Activated CD4-positive, CD25-positive, alpha-beta regulatory T cell treated with anti-CD3 and anti-CD28 coated beads, Interleukin-2, amount 50 U/mL, for 72 hours (primary cell): ENCODE results near the gene UNC93B1.
"Not testable (repeated sequence)": the region's sequence is repeated elsewhere in the genome, so short reads cannot be mapped to it uniquely, and the experiment has no call there.

ENCODE experiments used
- DNase-seq: peaks from one replicate; pipeline ENCODE4 v3.0.0; 2021

Gene UNC93B1

DNA sequence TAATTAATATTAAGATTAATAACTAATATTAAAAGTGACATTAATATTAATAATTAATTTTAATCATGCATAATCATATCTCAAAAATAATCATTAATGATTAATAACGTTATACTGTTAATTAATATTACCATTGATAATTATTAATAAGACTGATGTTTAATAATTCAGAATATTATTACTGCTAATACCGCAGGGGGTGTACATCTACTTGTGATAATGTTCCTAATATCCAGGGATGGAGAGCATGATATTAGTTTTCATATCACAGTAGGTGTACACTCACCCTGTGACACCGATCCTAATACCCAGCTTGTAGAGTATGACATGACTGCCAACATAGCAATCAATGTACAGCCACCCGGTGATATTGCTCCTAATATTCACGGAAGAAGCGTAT, 18.6 kb downstream of the UNC93B1 start:
- not testable (repeated sequence) for DNase-seq

DNA sequence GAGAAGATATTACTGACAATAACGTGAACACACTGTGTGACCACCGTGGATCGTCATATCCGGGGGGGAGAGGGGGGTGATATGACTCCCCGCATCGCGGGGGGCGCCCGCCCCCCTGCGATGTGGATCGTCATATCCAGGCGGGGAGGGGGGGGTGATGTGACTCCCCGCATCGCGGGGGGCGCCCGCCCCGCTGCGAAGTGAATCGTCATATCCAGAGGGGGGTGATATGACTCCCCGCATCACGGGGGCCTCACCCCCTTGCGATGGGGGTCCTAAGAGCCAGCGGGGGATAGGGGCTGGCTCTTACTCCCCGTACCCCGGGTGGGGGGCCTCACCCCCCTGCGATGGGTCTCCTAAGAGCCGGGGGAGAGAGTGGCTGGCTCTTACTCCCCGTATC, 19.9 kb downstream of the UNC93B1 start:
- no peak for DNase-seq

DNA sequence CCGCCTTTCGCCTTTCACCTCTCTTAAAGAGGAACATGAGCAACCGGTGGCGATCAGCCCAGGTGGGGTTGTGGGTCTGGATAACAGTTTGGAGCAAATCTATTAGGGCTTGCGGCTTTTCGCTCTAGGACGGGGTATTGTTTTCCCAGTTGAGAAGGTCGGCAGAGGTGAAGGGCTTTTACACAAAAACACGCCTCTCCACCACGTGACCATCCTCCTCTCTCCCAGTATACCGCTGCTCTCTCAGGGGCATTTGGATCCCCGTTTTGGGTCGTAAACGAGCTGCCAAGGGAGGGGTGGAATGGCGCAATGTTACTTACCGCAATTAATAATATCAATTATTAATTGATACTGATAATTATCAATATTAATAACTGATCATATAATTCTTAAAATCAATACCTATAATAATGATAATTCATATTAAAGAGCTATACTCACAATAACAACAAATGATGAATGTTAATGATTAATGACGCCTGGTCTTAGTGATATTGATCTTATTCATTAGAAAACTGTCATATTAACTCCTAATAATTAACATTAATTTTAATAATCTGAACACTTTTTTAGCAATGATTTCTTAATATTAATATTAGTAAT, 21.5 kb downstream of the UNC93B1 start:
- not testable (repeated sequence) for DNase-seq

DNA sequence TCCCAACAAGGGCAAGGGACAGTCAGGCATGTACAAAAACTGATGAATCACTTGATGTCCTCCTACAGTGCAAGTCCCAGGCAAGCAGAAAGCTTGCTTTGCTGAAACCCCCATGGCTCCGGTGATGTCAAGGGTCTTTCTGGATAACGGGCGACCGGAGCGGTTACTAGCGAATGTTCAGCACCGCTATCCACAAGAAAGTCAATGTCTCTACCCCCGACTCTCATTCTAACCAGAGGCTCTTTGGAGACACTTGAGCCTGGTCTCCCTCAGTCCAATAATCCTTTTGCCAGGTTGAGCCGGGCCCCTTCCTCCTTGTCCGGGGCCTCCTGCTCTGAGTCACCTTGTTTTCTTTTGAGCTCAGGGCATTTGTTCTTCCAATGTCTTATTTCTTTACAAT, 22.7 kb downstream of the UNC93B1 start:
- DNase-seq = not testable (repeated sequence)

DNA sequence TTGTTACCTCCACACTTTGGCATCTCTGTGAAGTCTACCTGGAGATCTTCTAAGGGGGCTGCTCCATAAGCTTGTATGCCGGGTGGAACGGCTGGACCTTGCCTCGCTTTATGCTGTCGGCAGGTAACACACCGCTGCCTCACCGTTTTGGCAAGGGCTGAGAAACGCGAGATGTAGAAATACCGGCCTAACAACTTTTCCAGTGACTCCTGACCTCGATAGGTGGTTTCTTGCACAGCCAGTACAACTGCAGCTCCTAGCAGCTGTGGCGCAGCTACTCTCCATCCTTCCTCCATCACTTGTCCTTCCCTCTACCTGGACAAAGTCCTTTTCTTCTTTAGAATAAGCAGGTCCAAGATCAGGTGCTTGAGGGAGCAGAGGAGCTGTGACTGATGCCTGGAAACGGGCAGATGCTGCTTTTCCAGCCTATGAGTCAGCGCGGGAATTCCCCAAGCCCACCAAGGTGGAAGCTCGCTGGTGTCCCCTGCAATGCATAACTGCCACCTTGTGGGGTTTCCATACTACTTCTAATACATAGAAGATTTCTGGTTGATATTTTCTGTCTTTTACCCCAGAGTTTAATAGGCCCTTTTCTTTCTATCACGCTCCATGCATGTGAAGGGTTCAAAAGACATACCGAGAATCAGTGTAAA, 25.0 kb downstream of the UNC93B1 start:
- DNase-seq = not testable (repeated sequence)

DNA sequence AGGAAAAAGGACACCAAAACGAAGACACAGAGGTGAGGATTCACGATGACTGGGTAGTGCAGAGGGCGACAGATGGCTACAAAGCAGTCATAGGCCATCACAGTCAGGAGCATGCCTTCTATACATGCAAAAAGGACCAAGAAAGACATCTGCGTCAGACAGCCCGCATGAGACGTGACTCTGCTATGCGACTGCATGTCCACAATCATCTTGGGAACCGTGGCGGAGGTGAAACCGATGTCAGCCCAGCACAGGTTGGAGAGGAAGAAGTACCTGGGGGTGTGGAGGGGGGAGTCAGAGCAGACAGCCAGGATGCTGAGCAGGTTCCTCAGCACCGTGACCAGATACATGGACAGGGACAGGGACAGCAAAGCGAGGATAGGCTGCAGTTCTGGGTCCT, 29.2 kb downstream of the UNC93B1 start:
- DNase-seq = not testable (repeated sequence)

DNA sequence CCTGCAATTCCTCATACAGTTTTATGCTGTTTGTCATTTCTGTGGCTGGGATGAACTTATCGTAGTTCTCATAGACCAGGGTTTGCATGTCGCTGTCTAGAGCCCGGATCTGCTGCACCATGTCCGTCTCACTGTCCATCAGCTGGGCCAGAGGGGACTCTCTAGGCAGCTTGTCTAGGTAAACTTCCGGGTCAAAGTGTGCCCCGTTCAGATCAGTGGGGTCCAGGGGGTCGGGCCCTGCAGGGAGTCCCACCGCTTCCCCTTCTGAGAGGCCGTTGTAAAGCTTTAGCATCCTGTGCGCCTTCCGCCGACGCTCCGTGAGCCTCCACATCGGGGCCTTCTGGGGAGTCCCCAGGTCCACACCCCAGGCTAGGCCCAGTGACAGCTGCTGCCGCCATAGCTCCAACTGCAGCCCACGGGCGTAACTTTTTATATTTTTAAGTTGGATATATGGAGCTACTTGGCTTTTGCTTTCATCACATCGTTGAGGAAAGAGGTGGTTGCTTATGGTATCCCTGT, 38.0 kb downstream of the UNC93B1 start:
- not testable (repeated sequence) for DNase-seq

DNA sequence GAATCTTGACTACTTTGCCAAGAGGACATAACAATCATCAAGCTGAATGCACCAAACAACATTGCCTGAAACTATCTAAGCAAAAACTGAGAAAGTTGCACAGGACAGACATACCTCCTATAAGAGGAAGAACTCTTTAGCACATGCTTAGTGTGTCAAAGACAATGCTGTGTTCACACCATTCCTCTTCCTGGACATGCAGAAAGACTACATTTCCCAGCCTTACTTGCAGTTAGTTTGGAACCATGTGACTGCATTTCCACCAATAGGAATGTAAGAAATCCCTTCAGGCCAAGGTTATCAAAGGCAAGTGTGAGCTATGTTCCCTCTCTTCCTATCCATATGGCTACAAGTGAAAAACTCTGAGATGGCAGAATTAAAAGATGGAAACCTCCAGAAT, 39.2 kb downstream of the UNC93B1 start:
- not testable (repeated sequence) for DNase-seq

DNA sequence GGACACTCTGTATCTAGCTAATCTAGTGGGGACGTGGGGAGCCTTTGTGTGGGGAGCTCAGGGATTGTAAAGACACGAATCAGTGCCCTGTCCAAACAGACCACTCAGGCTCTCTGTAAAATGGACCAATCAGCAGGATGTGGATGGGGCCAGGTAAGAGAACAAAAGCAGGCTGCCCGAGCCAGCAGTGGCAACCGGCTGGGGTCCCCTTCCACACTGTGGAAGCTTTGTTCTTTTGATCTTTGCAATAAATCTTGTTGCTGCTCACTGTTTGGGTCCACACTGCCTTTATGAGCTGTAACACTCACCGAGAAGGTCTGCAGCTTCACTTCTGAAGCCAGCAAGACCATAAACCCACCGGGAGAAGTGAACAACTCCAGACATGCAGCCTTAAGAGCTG, 40.0 kb downstream of the UNC93B1 start:
- DNase-seq = not testable (repeated sequence)

DNA sequence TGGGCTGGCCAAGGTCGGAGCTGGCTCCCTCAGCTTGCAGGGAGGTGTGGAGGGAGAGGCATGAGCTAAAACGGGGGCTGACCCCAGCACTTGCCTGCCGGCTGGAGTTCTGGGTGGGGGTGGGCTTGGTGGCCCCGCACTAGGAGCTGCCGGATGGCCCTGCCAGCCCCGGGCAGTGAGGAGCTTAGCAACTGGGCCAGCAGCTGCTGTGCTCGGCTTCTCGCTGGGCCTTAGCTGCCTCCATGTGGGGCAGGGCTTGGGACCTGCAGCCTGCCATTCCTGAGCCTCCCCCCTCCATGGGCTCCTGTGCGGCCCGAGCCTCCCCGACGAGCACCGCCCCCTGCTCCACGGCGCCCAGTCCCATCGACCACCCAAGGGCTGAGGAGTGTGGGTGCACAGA, 40.7 kb downstream of the UNC93B1 start:
- not testable (repeated sequence) for DNase-seq

DNA sequence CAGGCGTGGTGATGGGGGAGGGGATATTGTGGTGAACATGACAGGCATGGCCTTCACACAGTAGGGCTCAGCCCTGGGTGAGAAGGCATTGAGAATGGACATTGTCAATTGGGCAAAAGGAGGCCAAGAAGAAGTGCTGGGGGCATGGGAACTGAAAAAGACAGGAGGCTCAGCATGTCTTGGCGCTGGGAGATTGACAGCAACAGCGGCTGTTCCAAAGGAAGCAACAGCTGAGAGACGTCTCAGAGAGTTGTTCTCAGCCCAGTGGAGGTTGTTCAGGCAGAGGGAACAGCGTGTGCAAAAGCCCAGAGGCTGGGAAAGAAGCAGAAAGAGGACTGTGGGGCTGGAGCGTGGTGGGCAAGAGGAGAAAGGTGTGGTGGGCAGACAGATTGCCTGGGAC, 47.7 kb downstream of the UNC93B1 start:
- DNase-seq = not testable (repeated sequence)

DNA sequence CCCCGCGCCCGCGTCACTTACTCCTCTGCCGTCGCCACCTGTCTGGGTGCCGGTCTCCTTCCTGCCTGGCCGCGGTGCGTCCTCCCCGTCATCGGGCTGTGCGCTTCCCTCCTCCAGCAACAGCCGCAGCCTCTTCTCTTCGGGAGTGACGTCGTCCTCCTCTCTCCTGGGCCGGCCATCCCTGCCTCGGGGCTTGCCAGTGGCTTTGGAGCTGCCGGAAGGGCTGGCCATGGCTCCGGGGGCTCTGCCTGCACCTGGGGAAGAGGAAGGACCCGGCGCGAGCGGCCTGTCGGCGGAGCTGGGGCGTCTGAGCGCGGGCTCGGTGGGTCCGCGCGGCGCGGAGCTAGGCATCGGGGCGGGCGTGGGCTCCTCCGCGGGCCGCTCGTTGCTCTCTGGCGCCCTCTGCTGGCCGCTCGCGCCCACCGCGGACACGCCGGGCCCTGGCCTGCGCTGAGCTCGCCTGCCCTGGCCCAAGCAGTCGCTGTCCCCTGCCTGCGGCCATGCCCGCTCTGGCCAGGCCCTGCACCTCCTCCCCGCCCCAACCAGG, 48.4 kb downstream of the UNC93B1 start:
- peak; percentile 92 for DNase-seq

DNA sequence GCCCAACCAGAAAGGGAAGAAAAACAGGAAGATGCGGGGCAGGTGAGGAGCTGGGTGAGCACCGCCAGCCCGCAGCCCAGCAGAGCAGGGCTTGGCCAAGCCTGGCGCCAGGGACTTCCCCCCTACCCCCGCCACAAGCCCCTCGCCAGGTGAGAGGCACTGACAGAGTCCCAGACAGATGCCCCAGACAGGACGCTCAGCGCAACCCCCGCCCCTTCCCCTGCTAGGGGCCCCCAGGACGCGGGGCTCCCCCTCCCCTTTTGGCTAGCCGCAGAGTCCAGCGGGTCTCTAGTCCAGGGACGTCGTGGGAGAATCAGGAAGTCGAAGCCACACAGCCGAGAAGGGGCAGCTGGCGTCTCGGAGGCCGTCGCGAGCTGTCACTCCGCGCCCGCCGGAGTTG, 48.9 kb downstream of the UNC93B1 start:
- peak; percentile 32 for DNase-seq

DNA sequence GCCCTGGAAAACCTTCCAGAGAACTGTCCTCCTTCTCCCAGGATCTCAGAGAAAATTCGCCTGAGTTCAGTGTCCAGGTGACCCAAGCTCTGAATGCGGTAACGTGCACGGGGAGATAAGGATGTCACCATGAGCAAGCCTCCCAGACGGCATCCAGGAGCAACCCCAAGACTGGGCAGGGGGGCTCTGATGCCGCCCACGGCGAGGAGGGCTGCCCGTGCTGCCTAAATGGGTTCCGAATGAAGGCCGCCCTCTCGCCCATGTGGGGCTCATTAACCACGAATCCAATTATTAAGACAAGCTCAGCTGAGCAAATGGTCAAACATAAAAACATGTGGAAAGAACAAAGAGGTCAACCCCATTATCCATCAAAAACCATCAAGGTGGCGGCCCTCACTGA, 49.6 kb downstream of the UNC93B1 start:
- DNase-seq = not testable (repeated sequence)

DNA sequence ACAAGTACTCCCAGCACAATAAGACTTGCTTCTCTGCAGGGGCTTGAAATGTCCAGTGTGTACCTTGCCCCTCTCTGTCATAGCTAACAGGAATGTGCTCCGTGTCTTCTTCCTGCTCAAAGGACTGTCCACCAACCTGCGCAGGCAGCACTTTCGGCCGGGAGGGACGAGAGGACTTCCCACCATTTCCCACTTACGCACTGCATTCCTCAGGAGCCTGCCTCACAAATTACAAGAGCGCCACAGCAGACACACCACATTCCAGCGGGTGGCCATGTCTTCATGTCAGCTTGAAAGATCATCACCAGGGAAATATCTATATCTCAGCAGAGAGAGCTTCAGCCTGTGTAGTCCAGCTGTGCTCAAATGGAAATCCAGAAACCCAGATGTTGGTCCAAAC, 53.2 kb downstream of the UNC93B1 start:
- DNase-seq = not testable (repeated sequence)

DNA sequence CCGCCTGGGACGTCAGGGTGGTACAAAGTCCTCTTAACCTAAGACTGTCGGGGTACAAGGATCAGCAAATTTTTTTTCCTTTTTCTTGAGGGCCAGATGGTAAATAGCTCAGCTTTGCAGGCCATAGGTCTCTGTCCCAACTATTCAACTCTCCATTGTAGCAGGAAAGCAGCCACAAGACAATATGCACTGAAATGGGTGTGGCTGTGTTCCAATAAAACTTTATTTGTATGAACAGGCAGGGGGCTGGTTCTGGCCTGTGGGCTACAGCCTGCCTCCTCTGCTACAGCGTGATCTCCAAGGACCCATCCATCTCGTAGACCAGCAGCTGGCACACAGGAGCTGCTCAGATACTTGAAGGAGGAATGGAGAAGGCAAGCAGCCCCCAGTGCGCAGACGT, 56.1 kb downstream of the UNC93B1 start:
- not testable (repeated sequence) for DNase-seq

DNA sequence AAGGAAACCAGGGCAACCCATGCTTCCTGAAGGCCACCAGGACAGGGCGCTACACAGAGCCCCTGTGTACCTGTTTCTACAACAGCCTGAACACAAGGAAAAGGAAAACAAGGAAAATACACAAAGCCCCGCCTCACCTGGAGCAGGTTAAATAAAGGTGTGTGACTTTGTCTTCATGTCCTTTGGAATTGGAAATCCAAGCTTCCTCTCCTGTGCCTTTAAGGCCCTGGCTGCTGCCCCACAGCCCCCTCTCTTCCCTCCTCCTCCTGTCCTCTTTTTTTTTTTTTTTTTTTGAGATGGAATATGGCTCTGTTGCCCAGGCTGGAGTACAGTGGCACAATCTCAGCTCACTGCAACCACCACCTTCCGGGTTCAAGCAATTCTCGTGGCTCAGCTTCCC, 57.5 kb downstream of the UNC93B1 start:
- DNase-seq = not testable (repeated sequence)

DNA sequence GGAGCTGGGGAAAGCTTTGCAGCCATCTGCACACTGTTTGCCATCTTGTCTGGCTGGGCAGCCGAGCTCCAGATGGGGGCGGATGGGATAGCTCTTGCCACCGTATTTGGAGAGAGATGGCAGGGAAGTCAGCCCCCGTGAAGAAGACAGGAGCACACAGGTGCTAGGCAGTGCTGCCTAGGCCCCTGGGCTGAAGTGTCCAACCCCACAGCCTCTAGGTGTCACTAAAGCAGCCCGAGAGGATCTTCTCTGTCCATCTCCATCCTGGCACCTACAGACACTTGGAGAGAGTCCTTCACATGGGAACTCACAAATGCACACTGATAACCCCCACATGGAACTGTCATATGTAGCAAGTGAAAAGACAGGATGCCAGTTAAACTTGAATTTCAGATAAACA, 60.5 kb downstream of the UNC93B1 start:
- DNase-seq = not testable (repeated sequence)
